Fibroblast of the conjunctiva (primary cell): ENCODE data around the gene ADGRF4.

ENCODE experiments used
- DNase-seq: peaks from one replicate; pipeline ENCODE4 v3.0.0-alpha.2; 2010; ENCODE audit warnings: low read depth

The ADGRF4 gene, protein sequence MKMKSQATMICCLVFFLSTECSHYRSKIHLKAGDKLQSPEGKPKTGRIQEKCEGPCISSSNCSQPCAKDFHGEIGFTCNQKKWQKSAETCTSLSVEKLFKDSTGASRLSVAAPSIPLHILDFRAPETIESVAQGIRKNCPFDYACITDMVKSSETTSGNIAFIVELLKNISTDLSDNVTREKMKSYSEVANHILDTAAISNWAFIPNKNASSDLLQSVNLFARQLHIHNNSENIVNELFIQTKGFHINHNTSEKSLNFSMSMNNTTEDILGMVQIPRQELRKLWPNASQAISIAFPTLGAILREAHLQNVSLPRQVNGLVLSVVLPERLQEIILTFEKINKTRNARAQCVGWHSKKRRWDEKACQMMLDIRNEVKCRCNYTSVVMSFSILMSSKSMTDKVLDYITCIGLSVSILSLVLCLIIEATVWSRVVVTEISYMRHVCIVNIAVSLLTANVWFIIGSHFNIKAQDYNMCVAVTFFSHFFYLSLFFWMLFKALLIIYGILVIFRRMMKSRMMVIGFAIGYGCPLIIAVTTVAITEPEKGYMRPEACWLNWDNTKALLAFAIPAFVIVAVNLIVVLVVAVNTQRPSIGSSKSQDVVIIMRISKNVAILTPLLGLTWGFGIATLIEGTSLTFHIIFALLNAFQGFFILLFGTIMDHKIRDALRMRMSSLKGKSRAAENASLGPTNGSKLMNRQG

DNA sequence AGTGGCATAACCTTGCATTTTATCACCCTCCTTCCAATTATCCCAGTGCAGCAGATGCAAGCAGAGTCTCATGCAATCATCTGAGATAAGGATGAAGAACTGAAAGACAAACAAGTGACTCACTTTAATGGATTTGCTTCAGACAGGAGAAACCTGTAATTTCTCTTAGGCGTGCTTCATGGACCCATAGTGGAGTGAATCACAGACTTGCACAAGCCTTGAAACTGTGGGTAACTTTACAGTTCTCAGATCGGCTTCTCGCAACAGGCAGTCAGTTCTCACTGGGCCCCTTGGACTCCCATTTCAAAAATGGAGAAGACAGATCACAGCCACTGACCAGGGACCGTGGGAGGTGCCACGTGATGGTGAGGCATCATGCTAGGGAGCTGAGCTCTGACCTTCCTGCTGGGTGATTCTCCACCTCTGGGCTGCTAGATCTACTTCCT is at the start of gene ADGRF4:
TSS of gene ADGRF4 (plus strand) at position 239 of the 446 bp plus-strand sequence. CDS start 8,666 bp downstream, outside the sequence.
- no peak for DNase-seq

DNA sequence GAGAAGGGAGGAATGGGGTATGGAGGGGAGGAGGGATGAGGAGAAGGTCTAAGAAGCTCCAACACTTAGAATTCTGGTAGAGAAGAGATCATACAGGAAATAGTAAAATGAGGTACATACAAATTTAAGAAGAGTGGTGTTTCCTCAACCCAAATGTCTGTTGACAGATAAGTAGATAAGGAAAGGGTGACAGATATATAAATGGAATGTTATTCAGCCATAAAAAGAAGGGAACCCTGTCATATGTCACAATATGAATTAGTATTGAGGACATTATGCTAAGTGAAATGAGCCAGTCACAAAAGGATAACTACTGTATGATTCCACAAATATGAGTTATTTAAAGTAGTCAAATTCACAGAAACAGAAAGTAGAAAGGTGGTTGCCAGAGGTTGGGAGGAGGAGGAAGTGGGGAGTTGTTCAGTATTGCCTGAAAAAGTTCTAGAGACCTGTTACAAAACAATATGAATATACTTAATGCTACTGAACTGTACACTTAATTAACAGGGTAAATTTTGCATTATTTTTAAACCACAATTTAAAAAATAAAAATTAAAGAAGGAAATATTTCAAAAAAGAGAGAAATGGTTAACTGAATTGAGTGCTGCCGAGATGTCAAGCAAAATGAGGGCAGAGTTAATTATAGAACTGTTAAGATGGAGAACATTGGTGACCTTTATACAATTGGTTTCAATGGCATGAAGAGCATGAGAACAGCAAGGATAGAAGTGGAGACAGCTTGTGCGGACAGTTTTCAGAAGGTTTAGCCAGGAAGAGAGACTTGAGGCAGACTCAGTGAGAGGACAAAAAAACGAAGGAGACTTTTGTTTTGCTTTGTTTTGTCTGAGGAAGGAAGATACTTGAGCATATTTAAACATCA is 47.6 kb upstream of the ADGRF4 start:
- DNase-seq: no peak

DNA sequence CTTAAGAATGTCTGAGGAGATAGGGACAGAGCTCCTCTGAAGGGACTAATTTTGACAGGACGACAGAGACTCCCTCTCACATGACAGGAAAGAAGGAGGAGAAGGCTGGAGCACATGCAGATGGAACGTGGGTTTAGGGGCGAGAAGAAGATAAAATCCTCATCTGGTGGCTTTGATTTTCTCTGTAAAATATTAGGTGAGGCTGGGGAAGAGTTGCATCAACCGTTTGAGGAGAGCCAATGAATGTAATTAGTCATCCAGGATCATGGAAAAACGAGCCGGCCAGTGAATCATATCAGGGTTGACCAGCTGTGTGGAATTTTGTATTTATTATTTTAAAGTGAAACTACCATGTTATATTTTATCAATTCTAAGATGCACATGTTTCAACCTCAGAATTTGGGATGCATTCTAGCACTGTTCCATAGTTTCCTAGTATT is 46.9 kb upstream of the ADGRF4 start:
- no peak for DNase-seq

DNA sequence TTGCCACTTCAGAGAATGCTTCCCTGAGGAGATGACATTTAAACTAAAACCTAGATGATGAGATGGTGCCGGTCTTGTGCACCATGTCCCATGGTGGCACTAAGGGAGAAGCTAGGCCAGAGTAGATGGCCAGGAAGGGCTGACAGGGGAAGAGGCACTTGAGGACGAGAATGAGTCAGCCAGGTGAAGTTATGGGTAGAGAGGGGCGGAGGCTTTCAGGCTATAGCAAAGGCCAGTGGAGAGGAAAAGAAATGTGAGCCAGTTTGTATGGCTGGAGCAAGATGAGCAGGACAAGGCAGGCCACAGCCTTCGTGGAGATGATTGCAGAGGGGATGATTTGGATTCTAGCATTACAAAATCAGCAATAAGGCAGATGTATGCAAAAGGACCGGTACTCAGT is 44.7 kb upstream of the ADGRF4 start:
- no peak for DNase-seq

DNA sequence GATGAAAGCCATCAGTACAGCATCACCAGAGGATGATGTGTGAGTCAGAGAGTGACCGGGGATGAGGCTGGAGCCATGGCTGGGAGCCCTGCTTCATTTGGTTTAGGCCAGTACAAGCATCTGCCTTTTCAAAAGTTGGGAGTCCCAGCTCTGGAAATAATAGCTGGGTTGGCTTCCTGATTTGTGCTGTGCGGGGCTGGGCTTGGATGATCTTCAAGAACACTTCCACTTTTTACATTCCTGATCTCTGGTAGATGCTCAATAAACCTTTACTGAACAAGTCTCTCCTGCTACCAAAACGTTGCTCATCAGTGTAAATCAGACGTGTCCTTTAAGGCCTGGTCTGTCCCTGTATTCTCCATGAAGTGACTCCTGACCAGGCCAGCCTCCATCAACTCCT is 44.1 kb upstream of the ADGRF4 start:
- DNase-seq: no peak

DNA sequence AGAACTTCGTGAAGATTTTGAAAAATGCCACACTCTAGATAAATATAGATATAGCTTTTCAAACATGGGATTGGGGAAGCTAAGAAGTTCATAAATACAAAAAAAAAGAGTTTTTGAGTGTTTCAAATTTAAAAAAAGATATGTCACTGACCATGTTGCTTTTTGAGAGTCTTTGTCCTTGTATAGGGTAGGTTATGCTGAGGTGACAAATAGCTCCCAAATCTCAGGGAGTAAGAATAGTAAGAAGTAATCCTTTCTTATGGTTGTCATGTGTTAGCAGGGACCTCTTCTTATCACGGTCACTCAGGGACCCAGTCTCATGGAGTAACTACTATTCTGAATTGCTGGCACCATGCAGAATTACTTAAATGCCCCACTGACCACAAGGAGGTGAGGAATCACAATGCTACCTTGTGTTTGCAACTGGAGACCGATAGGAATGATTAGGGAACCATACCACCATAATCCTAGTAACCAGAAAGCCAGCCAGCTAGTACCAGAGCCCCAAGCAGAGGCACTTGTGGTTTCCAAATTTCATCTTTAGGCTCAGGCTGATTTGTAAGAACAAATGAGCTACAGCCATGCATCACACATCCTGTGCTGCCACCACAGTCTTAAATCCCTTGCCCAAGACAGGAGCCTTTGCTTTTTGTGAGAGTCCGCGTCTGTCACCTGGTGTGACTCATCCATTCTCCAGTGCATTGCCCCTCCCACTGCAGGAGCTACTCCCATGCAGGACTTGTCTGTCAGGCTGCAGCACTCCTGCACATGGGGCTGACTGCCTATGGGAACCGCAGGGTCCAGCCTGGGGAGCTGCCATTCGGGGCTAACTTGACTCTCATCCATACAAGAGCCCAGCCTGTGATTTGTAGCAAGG is 42.4 kb upstream of the ADGRF4 start:
- DNase-seq: no peak

DNA sequence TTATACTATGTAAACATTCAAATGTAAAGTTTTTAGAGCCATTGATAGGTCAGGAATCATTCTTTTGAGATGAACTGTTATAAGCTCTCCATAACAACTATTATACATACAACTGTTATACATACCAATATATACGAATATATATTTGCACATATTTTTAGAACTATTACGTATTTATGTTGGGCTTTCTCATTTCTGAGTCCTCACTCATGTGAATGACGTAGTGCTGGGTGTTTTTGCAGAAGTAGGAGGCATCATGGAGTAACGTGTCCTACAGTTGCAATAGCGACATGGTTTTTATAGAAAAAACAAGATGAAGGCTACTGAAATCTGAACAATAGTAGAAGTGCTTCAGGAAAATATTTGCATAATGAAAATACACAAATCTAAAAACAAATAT is 36.4 kb upstream of the ADGRF4 start:
- DNase-seq: no peak

DNA sequence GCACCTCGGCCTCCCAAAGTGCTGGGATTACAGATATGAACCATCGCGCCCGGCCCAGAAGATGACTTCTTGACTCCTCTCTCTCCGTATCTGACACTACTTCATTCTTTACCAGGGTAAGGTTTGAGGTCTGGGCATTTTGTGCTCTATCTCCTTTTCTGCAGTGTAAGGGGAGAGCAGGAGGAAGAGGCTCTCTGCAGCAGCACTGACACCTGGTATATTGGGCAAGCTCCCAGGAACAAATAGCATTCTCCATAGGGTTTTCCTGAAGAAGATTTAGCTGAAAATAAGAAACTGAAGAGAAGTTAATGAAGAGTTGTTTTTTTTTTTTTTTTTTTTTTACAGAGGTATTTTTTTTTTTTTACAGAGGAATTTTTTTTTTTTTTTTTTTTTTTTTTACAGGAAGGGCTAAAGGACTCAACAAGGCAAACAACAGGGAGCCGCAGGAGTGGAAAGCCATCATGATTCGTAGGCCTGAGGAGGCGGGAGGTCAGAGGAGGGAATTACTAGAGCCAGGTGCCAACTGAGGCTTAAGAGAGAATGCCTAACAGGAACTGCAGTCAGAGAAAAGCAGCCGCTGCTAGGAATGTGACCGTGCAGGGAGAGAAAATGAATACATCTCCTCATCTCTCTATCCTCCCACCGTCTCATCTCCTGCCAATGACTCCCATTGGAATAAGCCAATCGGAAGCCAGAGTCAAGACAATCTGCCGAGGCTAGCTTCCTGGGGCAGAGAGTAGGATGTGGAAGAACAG is 34.7 kb upstream of the ADGRF4 start:
- DNase-seq: no peak

DNA sequence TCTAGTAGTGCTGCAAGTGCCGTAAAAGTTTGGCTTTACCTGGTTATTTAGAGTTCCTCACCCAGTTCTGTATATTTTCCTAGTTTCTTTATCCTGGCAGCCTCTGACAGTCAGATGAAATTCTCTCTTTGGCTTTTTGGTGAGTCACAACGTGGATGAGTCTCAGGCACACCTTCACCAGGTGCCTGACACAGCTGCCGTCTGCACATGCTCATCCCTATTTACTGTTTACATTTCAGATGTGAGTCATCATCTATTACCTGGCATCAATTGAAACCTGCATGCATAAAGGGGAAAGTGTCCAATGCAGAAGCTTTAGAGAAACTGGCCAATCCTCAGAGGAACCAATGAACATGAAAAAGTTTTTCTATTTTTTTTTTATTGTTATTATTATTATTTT is 33.3 kb upstream of the ADGRF4 start:
- no peak for DNase-seq

DNA sequence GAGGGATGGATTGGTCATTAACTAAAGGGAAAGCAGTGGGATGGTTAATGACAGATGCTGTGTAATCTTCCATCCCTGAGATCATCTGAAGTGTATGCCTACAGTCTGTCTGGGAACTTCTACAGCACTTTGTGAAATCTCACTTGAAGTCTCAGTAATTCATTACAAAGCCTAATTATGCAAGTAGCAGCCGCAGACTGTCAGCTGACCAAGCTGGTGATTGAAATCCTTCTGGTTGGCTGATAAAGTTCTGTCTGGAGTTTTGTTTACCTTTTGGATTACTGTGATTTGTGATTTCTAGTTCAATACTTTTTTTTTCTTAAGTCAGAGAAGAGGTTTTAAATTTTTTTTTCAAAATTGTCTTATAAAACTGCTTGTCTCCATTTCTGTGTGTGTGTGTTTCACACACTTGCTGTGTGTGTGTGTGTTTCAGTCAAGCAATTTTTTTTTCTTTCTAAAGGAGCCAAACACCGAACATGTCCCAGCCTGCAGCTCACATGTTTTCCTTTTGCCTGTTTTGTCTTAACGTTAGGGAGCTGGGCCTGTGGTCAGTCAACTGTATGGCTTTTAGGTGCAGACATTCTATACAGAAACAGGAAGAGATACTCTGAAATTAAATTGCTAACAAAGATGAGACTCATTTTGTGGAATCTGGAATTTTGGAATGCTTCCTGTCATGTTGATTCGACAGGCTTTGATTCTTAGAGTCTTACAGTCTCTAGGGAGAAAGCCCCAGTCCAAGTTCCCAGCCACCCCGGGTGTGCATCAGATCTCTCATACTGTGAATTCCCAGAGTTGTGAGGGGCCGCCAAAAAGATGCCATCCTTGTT is 28.5 kb upstream of the ADGRF4 start:
- no peak for DNase-seq

DNA sequence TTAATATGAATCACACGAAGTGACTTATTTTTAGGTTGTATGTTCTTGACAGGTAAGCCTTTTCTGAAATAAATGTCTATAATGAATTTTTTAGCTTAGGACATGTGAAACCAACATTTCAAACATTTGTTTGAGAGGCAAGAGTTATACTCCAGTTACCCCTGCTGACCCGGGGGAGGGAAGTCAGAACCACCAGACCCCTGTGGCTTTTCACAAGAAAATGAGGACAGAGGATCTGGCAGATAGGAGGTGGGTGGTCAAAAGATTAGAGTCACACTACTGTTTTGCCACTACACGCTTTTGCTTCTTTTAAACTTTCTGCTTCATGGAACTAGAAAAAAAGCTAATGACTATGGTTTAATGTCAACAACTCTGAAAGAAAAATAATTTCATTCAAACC is 27.5 kb upstream of the ADGRF4 start:
- no peak for DNase-seq

DNA sequence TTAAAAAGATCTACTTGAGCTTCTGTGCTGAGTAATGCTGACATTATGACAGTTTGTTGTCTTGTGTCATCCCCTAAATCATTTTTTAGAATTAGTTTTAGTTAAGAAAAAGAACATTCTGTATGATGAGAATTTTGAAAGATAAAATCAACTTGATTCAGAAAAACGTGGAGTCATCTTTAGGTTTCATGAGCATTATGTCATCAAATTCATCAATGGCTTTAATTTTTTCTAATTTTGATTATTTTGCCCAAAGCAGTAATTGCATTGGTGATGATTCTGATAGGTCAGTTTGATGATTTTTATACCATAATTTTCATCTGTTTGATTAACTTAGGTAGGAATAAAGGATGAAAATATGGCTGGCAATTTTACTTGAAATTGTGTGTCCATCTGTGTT is 26.6 kb upstream of the ADGRF4 start:
- no peak for DNase-seq

DNA sequence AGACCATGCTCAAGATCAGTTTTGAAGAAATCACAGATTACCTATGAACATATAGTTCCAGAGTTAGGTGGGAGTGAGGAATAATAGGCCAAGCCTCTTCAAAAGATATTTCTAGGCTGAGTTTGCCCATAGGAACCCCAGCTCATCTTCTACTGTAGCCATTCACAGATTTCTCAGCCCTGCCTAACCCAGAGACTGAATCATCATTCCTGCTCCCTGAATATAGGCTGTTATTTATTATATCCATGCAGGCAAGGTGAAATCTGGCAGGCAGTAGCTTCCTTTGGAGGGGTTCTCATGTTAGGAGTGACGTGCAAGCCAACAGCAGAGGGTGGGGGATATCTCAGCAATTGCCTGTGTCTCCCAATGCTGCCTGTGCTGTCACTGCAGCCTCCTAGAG is 25.6 kb upstream of the ADGRF4 start:
- no peak for DNase-seq

DNA sequence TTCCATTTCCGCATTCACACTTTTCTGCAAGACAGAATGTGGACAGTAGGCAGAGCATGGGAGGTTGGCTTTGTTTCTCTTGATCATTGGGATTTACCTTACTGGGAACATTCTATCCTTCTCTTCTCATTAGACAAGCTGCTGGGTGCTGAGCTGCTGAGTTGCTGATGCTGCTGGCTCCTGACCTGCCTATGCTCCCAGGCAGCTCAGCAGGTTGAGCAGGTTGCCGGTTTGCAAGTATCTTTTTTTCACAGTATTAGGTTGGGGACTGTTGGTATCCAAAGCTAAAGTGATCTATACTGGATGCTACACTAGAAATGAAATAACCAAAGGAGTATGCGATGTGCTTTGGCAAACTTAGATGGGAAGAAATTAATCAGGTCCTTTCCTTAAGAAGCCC is 23.7 kb upstream of the ADGRF4 start:
- no peak for DNase-seq

DNA sequence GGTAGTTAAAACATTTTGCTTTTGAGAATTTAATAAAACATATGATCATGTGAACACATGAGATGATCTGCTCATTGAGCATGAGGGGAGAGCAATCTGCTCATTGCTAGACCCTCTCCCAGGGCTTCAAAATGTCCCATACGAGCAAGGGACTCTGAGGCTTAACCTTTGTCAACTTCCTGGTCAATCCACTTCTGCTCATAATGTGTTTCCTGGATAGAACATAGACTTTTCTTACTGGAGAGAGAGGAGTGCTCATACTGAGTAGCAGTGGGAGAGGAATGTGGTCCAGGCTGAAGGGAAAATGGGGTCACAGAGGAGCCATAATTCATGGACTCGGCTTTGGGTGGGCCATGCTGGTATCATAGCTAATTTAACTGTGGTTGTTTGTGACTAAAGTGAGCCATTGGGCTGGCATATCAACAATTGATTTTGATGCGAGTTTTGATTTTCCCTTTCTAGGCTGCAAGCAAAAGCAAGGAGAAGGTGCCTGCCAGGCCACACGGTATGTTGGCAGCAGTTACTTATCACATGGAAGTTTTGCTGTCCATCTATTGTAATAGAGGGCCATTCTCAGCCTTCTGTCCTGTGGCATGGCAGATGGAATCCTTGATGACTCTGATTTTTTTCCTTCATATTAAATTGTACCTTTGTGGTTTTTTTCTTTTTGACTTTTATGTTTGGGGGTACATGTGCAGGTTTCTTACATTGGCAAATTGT is 20.8 kb upstream of the ADGRF4 start:
- DNase-seq: no peak

DNA sequence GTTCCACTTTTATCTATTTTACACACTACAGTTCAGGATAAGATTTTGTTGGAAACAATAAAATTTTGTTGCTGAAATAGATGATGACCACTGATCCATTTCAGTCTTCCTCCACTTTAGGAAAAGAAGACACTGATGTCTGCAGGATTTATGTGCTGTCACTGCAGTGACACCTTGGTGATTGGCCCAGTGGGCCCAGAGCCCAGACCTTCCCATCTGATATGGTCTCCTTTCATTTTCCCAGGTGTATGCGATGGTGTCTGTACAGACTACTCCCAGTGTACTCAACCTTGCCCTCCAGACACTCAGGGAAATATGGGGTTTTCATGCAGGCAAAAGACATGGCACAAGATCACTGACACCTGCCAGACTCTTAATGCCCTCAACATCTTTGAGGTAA is 19.6 kb upstream of the ADGRF4 start:
- DNase-seq: no peak

DNA sequence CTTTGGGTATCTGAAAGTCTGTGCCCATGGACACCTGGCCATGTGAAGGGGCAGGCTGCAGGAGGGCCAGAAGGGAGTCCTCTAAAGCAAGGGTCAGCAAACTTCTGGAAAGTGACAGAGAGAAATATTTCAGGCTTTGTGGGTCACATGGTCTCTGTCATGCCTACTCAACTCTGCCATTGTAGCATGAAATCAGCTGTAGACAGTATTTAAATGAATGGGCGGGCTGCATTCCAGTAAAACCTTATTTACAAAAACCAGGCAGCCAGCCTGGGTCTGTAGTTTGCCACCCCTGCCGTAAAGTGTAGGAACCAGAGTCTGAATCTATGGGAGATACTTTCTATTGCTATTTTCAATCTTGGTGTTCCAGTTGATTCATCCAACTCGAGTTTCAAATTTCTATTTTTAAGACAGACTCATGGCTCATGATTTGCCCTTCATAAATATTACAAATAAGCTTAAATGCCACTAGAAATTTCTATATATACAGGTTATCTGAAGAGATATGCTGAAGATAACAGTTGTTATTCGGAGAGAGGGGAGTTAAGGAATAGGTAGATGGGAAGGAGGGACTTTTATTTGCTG is 19.0 kb upstream of the ADGRF4 start:
- no peak for DNase-seq

DNA sequence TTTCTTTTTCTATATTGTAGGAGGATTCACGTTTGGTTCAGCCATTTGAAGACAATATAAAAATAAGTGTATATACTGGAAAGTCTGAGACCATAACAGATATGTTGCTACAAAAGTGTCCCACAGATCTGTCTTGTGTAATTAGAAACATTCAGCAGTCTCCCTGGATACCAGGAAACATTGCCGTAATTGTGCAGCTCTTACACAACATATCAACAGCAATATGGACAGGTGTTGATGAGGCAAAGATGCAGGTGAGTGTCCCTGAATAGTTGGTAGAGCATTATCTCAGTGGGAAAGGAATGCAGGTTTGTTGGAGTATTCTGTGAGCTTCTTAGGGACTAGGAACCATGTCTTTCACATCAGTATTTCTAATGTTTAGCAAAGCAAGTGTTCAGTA is 18.3 kb upstream of the ADGRF4 start:
- DNase-seq: no peak

DNA sequence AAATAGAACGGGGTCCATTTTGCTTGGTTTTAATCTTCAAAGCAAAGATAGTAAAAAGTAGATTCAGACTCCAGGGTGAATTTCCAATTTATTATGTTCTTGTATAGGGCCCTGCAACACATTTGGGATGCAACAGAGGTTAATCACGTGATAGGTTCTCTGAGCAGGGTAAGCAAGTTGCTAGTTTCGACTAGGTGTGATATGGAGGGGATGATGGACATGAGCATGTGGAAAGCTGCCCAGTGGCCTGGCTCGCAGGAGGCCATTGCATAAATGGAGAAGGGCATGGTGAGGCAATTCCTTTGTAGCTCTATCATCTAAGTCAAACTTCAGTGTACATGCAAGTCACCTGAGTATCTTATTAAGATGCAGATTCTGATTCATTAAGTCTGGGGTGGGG is 17.7 kb upstream of the ADGRF4 start:
- no peak for DNase-seq
